GM18502 (cell line): ENCODE results near the gene C14orf39.

Source experiments
- ATAC-seq: cut with Tn5 transposase; IDR thresholded peaks from one replicate; pipeline ENCODE4 v1.9.1; 2021; ENCODE audit warnings: mild to moderate bottlenecking; ENCODE audit not compliant: unreplicated experiment, poor library complexity

The C14orf39 gene

GRCh38 chr14:60485598-60486251 lies at the start of gene C14orf39:
Gene C14orf39, minus strand, starts transcription at chr14:60486063. Its CDS starts 985 bp downstream, at chr14:60485078.
- ATAC-seq = no peak

- ATAC-seq = no peak
These were observed 46.6 kb upstream of the C14orf39 start for GRCh38 chr14:60532442-60532841.

- ATAC-seq = no peak
These were observed 29.8 kb upstream of the C14orf39 start for GRCh38 chr14:60515511-60516289.

- no peak for ATAC-seq
These were observed 29.1 kb upstream of the C14orf39 start for GRCh38 chr14:60514741-60515491.

GRCh38 chr14:60514378-60514740 lies 28.5 kb upstream of the C14orf39 start:
- ATAC-seq = no peak

- no peak for ATAC-seq
These were observed 27.2 kb upstream of the C14orf39 start for GRCh38 chr14:60512973-60513571.

GRCh38 chr14:60512126-60512525 lies 26.3 kb upstream of the C14orf39 start:
- no peak for ATAC-seq

GRCh38 chr14:60510951-60511599 lies 25.2 kb upstream of the C14orf39 start:
- no peak for ATAC-seq

GRCh38 chr14:60510254-60510950 lies 24.5 kb upstream of the C14orf39 start:
- no peak for ATAC-seq

GRCh38 chr14:60509438-60510253 lies 23.8 kb upstream of the C14orf39 start:
- no peak for ATAC-seq

GRCh38 chr14:60508707-60509437 lies 23.0 kb upstream of the C14orf39 start, which contains the start of gene SIX6:
Gene SIX6, plus strand, starts transcription at chr14:60509146. Its CDS starts 253 bp downstream, at chr14:60509399.
- no peak for ATAC-seq

- no peak for ATAC-seq
These were observed 22.5 kb upstream of the C14orf39 start for GRCh38 chr14:60508363-60508706.

- ATAC-seq = no peak
These were observed 21.3 kb upstream of the C14orf39 start for GRCh38 chr14:60506985-60507829.

- no peak for ATAC-seq
These were observed 20.7 kb upstream of the C14orf39 start for GRCh38 chr14:60506462-60506984.

- ATAC-seq = no peak
These were observed 20.1 kb upstream of the C14orf39 start for GRCh38 chr14:60506010-60506409.

- no peak for ATAC-seq
These were observed 19.6 kb upstream of the C14orf39 start for GRCh38 chr14:60505448-60505847.

- ATAC-seq = no peak
These were observed 16.7 kb upstream of the C14orf39 start for GRCh38 chr14:60502541-60502940.
